Myocyte (in vitro differentiated cells): Measurements from ENCODE around the gene PYGB. TPM values are rescaled to one million over a fixed set of nuclear protein-coding genes. Genes with fewer than 3 reads are reported as not detected.
"Not testable (repeated sequence)": the region's sequence is repeated elsewhere in the genome, so short reads cannot be mapped to it uniquely, and the experiment has no call there.

Source experiments
- DNase-seq: peaks from one replicate; pipeline ENCODE4 v3.0.0-alpha.2; 2012; ENCODE audit warnings: low read depth
- total RNA-seq: library from RNA; depleted of rRNA; stranded (reverse); fragments of >200 nt; gene quantifications from 2 replicates; pipeline ENCODE4 v1.2.3, GENCODE V29; 2014

Gene PYGB
- total RNA-seq, 1 donor from 2014 or later = 48.9 TPM

DNA sequence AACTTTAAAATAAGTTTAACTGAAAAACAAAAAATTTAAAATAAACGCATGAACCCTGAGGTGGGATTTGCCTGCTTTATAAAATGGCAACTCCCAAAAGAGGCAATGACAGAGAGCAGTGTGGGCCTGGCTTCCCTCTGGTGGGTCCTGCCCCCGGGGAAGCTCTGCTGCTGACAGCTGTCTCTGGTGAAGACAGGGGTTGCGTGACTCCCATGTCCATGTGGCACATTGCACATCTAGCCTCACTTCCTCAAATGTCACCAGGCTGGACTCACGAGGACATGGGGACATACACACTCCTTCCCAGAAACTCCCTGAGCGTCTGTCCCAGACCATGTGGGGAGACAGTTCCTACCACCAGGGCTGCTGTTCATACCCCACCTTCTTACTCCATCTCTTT, 76.5 kb downstream of the PYGB start:
- peak; percentile 23 for DNase-seq

DNA sequence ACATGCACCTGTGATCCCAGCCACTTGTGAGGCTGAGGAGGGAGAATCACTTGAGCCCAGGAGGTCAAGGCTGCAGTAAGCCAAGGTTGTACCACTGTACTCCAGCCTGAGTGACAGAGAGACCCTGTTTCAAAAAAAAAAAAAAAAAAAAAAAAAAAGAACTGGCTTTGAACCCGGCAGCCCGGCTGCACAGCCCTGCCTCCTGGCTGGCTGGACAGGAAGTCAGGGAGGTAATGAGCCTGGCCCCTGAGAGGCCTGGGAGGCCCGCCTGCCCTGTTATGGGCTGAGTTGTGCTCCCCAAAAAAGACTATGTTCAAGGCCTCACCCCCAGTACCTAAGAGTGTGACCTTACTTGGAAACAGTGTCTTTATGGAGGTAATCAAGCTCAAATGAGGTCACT, 77.2 kb downstream of the PYGB start:
- DNase-seq = no peak

DNA sequence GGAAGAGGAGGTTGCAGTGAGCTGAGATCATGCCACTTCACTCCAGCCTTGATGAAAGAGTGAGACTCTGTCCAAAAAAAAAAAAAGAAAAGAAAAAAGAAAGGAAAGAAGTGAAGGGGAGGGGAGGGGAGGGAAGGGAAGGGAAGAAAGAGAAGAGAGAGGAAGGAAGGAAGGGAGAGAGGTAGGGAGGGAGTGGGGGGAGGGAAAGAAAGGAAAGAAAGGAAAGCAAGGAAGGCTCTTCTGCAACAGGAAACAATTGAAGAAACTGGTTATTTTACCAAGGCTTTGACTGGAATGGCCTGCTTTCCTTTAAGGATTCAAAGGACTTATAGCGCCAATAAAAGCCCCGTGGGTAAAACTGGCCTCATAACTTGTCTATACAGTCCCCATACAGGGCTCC, 78.1 kb downstream of the PYGB start:
- no peak for DNase-seq

DNA sequence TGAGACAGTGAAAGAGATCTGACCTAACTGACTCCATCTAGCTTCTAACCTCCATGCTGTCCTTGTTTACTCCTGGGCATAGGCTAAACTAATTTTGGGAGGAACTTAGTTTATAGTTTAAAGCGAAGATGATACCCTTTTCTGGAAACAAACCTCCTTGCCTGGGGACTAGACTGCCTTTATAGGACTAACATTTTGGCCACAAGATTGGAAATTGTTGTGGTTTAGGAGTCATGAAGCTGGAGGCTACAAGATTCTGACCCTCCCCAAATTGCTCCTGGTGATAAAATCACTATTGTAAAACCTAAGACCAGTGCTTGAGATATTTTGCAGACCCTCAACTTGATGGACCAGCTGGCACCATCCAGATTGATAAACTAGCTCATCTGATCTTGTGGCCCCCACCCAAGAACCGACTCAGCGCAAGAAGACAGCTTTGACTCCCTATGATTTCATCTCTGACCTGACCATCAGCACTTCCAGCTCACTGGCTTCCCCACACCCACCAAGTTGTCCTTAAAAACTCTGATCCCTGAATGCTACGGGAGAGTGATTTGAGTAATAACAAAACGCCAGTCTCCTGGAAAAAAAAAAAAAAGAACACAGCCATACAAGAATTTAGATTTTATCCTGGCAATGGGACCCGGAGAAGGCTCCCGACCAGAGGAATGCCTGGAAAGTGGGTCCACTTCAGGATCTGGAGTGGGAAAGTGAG, 79.8 kb downstream of the PYGB start:
- no peak for DNase-seq

DNA sequence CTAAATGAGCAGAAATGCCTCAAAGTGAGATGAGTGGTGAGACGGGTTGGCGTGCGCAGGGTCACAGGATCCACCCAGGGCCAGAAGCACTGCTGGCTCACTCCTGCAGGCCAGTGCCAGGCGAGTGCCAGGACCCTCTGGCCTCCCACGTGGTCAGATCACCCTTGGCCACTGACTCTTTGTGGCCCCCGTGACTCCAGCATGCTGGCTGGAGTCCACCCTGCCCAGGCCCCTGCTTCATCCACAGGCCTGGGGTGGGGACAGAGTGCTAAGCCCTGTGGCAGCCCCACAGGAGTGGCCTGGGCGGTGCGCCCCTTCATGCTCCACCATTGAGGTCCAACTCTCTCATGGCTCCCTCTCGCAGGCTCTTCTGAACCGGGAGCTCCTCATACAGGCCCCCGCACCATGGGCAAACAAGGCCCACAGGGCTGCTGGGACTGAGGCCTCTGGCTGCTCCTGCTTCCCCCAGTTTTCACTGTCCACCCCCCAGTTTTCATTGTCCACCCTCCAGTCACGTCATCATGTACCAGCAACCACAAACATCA, 81.1 kb downstream of the PYGB start:
- no peak for DNase-seq

DNA sequence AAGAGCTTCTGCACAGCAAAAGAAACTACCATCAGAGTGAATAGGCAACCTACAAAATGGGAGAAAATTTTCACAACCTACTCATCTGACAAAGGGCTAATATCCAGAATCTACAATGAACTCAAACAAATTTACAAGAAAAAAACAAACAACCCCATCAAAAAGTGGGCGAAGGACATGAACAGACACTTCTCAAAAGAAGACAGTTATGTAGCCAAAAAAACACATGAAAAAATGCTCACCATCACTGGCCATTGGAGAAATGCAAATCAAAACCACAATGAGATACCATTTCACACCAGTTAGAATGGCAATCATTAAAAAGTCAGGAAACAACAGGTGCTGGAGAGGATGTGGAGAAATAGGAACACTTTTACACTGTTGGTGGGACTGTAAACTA, 87.1 kb downstream of the PYGB start:
- not testable (repeated sequence) for DNase-seq

DNA sequence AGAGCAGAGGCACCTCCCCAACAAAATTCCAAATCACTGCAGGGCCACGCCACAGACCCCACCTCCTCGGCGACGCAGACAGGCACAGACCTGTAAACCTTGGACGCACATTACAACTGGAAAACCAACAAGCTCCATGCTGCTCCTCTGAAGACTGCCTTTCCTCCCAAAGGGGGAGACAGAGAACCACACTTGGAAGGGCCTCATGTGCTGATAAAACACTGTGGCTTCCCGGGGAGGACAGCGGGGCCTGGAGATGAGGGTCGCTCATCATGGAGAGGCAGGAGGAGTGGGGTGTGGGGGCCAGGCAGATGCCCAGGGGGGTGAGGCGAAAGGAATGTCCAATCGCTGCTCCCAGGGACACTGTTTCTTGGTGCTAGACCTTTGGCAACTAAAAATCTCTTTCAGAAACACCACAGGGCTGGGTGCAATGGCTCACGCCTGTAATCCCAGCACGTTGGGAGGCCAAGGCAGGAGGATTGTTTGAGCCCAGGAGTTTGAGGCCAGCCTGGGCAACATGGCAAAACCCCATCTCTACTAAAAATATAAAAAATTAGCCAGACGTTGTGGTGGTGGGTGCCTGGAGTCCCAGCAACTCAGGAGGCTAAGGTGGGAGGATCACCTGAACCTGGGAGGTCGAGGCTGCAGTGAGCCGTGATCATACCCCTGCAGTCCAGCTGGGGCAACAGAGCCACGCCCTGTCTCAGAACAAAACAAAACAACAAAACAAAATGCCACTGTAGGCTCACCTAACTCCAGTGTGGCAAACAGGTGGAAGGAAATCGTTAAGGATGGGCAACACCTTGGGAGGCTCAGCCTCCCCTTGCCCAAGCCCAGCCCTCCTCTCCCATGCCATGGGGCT, 88.9 kb downstream of the PYGB start:
- DNase-seq = peak; percentile 28

DNA sequence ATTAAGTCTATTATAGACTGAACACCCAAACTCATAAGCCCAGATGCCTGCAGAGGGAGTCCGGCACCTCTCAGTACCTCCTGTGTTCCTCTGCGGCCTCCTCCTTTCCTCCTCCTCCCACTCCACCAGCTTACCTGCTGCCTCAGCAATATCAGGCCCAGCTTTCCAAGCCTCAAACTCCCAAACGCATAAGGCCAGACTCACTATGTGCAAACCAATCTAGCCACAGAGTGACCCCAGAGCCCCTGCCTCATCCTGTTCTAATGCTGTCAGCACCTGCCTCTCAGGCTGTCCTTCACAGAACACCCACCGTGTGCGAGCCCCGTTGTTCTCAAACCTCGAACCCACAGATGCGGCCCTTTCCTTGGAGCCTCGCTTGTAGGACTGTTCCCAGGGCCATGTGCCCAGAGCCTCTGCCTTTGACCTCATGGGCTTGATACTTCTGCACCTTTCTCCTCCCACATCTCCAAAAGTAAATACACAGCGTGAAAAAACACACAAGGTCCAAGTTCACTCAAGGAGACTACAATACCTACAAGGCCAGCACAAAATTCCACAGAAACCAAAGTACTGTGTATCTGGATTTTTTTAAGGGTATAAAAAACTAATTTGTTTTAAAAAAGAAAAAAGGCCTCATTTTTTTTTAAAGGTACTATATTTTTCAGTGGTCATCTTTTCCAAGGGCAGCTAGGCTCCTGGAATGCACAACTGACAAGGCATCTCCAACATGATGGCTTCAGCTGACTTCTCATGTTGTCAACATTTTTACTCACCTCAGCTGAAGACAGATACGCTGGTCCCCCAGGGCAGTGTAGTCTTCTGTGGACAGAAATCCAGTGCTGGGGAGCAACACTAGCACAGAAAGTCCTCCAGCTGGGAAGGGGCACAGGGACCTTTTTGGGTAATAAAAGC, 90.5 kb downstream of the PYGB start:
- DNase-seq = no peak

DNA sequence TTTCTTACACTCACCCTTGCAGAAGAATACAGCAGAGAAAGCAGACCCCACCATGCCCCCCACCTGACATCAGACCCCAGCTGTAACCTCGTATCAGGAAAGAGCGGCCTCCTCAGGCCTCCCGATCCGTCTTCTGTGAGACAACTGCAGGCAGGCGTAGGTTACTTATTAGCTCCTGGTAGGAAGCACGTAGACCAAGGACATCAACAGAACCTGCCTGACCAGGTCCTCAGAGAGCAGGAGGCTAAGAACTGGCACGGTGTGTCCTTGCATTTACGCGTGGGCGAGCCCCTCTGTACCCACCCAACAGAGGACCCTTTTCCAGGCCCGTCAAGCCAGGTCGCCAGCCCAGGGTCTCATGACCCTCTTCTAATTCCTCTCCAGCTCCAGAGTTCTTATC, 91.7 kb downstream of the PYGB start:
- DNase-seq = no peak

DNA sequence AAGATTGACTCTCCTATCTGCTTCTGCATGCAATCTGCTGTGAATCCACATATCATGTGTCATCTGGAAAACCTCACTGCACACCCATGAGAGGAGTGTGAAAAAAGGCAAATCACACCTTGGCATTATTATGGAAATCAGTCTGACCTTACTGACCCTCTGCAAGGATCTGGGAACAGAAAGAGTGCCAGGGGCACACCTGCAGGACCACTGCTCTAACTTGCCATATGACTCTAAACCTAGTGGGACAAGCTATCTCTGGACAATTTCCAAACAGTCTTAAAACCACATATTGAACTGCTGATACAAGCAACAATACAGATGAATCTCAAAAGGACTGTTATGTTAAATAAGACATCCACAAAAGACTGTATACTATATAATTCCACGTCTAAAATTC, 92.5 kb downstream of the PYGB start:
- DNase-seq = no peak

DNA sequence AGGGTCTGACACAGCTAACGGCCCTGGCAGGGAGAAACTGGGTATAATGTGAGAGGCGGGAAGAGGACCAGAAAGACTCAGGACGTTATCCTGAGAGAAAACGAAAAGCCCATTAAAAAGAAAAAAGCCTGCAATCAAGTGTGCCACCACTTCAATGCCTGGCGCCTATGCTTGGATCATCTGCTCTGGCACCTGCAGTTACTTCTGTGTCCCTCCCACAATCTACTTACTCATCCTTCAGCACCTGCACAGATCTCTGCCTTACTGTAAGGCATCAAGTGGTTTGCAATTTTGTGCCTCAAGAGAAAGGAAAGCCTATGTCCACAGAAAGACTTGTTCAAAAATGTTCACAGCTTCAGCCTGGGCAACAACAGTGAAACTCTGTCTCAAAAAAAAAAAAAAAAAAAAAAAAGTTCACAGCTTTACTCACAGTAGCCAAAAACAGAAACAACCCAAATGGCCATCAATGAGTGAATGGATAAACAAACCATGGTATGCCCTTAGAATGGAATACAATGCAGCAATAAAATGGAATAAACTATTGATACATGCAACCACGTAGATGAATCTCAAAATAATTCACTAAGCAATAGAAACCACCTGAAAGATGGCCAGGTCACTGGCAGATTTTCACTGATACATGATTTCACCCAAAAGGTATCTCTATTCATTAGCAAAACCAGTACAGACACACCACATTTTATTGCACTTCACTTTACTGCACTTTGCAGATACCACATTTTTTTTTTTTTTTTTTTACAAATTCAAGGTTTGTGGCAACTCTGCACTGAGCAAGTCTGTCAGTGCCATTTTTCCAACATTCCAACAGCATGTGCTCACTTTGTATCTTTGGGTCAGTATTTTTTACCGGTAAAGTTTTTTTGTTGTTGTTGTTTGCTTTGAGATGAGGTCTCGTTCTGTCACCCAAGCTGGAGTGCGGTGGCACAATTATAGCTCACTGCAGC, 94.1 kb downstream of the PYGB start:
- no peak for DNase-seq

DNA sequence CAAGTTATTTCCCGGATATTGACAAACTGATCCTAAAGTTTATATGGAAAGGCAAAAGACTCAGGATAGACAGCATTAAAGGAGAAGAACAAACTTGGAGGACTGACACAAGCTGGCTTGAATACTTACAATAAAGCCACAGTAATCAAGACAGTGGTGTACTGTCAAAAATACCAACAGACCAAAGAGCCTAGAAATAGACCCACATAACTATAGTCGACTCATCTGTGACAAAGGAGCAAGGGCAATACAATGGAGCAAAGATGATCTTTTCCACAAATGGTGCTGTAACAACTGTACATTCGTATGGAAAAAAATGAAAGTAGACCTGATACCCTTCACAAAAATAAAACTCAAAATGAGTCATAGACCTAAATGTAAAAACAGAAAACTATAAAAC, 96.7 kb downstream of the PYGB start:
- peak; percentile 55 for DNase-seq

DNA sequence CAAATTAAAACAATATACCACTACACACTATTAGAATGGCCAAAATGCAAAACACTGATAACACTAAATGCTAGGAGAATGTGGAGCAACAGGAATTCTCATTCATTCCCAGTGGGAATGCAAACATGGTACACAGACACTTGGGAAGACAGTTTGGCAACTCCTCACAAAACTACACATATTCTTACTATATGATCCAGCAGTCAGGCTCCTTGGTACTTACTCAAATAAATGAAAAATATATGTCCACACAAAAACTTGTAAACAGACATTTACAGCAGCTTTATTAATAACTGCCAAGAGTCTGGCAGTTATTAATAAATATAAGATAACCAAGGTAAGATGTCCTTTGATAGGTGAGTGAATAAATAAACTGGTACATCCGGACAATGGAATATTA, 97.8 kb downstream of the PYGB start:
- no peak for DNase-seq

DNA sequence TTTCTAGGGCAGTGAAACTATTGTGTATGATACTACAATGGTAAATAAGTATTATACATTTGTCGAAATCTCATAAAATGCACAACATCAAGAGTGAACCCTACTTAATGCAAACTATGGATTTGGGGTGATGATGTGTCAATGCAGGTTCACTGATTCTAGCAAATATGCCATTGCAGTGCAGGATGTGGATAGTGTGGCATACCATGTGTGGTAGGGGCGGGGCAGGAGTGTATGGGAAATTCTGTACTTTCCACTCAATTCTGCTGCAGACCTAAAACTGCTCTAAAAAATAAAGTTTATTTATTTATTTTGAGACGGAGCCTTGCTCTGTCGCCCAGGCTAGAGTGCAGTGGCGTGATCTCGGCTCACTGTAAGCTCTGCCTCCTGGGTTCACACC, 98.5 kb downstream of the PYGB start:
- no peak for DNase-seq

Other genes with a start within 250 kb of the PYGB start
- 0.88 and 1.3 TPM in 2 replicates for gene ACSS1, start 189.9 kb upstream of the PYGB start, total RNA-seq
- gene VSX1, start 165.9 kb upstream of the PYGB start, total RNA-seq = not detected in 2 replicates
- 38.7 and 43.2 TPM in 2 replicates for gene ENTPD6, start 52.4 kb upstream of the PYGB start, total RNA-seq
- gene ABHD12, start 142.8 kb downstream of the PYGB start, total RNA-seq = 36.1 and 40.4 TPM in 2 replicates
- 2.2 and 3.0 TPM in 2 replicates for gene GINS1, start 159.6 kb downstream of the PYGB start, total RNA-seq